Kidney (tissue), 14 donors: Measurements from ENCODE around the gene FAM98C. TPM values are rescaled to one million over a fixed set of nuclear protein-coding genes. Genes with fewer than 3 reads are reported as not detected.

ENCODE experiments used
- DNase-seq, 5 donors: peaks; one replicate each; pipeline ENCODE4 v3.0.0-alpha.2; 2013 to 2020
- FAIRE-seq: peaks from 2 replicates; lab custom pipeline; 2012; peaks lifted over from hg19 to GRCh38; lab: Jason Lieb, UNC
- H3K27ac ChIP-seq, 2 donors: one replicate each; pipeline ENCODE4 v1.7.0; 2013; ENCODE audit warnings: low read depth in 2 of 2, low read length in 2 of 2, inconsistent platforms in 1 of 2
- H3K27me3 ChIP-seq: one replicate; pipeline ENCODE4 v1.7.1; 2013; ENCODE audit warnings: low read length, inconsistent platforms; ENCODE audit not compliant: control insufficient read depth, insufficient read depth
- H3K36me3 ChIP-seq, 3 donors: one replicate each; pipeline versions ENCODE4 v1.7.0 to v1.7.1; 2013; ENCODE audit warnings: low read length in 3 of 3, control low read depth in 1 of 3, inconsistent platforms in 1 of 3; ENCODE audit not compliant: insufficient read depth in 3 of 3, control insufficient read depth in 2 of 3
- H3K4me1 ChIP-seq, 3 donors: one replicate each; pipeline versions ENCODE4 v1.7.0 to v1.7.1; 2013; ENCODE audit warnings: low read length in 3 of 3, inconsistent platforms in 1 of 3, low read depth in 1 of 3; ENCODE audit not compliant: control insufficient read depth in 2 of 3, insufficient read depth in 2 of 3
- H3K4me3 ChIP-seq, 3 donors: one replicate each; pipeline versions ENCODE4 v1.7.0 to v1.8.1; 2013; ENCODE audit warnings: low read length in 3 of 3, control low read depth in 1 of 3, inconsistent platforms in 1 of 3
- H3K9ac ChIP-seq, 3 donors: one replicate each; pipeline versions ENCODE4 v1.7.0 to v1.7.1; 2013; ENCODE audit warnings: low read length in 3 of 3, control low read depth in 1 of 3, inconsistent platforms in 1 of 3
- H3K9me3 ChIP-seq, 3 donors: one replicate each; pipeline versions ENCODE4 v1.7.0 to v1.7.1; 2013; ENCODE audit warnings: low read length in 3 of 3, control low read depth in 1 of 3, inconsistent platforms in 1 of 3; ENCODE audit not compliant: control insufficient read depth in 2 of 3, insufficient read depth in 1 of 3
- CTCF ChIP-seq: IDR thresholded peaks from 3 replicates; pipeline ENCODE4 v1.5.1; 2012; ENCODE audit warnings: mild to moderate bottlenecking, moderate library complexity, borderline replicate concordance; ENCODE audit not compliant: insufficient read depth; ENCODE audit errors: extremely low read depth
- intact Hi-C: fragments of 100-400 bp; cut with DNase I; formaldehyde crosslinking; loops from one replicate; pipeline ENCODE4 v1.11.1; 2022
- polyA plus RNA-seq: library from polyadenylated mRNA; stranded (reverse); fragments of 350-450 nt; fragmentation: Illumina TruSeq; extraction: RNeasy Lipid Tissue Mini Kit (QIAGEN cat#74804); gene quantifications from one replicate; pipeline ENCODE4 v1.2.3, GENCODE V29; 2014; ENCODE audit warnings: low read depth, low replicate concordance; ENCODE audit not compliant: insufficient read depth
- total RNA-seq: library from RNA; stranded (reverse); fragmentation: NEBNext Ultra II Directional; extraction: Animal tissue kit (Norgen Biotek cat#: 25700); gene quantifications from one replicate; pipeline ENCODE4 v1.2.1, GENCODE V29; 2021
- donor health status: control.
- donor health status: control.
- donor health status: control.
- donor health status: control.
- donor health status: control.
- donor health status: DM: yes; HTN: yes; CAD: no.
- donor health status: Normal renal cell carcinoma (clear cell type).

Gene FAM98C
- total and polyA plus RNA-seq, 2 donors from 2014 or later, result 22.3 to 25.2 TPM

GRCh38 chr19:38444026-38444425, 41.1 kb downstream of the FAM98C start:
- Histone ChIP-seq H3K27ac (no peak overlapping the region), H3K9me3 (no peaks in the 10 kb centered on the region), H3K36me3 (no peaks in the 10 kb centered on the region), H3K9ac (no peak overlapping the region), H3K4me3 (no peak overlapping the region), H3K27me3 (no peaks in the 10 kb centered on the region), H3K4me1 (no peaks in the 10 kb centered on the region)
- DNase-seq (no peak), FAIRE-seq (no peak)
- intact Hi-C loops, result no loop called here
- TF ChIP-seq CTCF, result no peak

GRCh38 chr19:38445362-38445761, 42.5 kb downstream of the FAM98C start:
- Histone ChIP-seq H3K27ac (no peak overlapping the region), H3K9ac (no peak overlapping the region), H3K36me3 (no peaks in the 10 kb centered on the region), H3K27me3 (no peaks in the 10 kb centered on the region), H3K9me3 (no peaks in the 10 kb centered on the region), H3K4me1 (no peaks in the 10 kb centered on the region), H3K4me3 (no peak overlapping the region)
- FAIRE-seq (no peak), DNase-seq (no peak)
- TF ChIP-seq CTCF, result no peak
- intact Hi-C loops, result no loop called here

GRCh38 chr19:38448225-38448624, 45.3 kb downstream of the FAM98C start:
- intact Hi-C loops, result no loop called here

More at GRCh38 chr19:38448225-38448624, 45.3 kb downstream of the FAM98C start:
- DNase-seq, result no peak
- Histone ChIP-seq H3K4me1 (no peaks in the 10 kb centered on the region), H3K27me3 (no peaks in the 10 kb centered on the region), H3K36me3 (no peaks in the 10 kb centered on the region), H3K27ac (no peak overlapping the region), H3K9me3 (no peaks in the 10 kb centered on the region), H3K4me3 (no peak overlapping the region), H3K9ac (no peak overlapping the region)
- no peak for TF ChIP-seq CTCF
- FAIRE-seq, result no peak
